ENCODE data around the gene RPA1. TPM values are rescaled to one million over a fixed set of nuclear protein-coding genes. Genes with fewer than 3 reads are reported as not detected.
"Not testable (repeated sequence)": the region's sequence is repeated elsewhere in the genome, so short reads cannot be mapped to it uniquely, and the experiment has no call there.

The RPA1 gene
- total RNA-seq, 4 donors from 2014 or later: 22.9 to 30.8 (median 29.2) TPM

DNA sequence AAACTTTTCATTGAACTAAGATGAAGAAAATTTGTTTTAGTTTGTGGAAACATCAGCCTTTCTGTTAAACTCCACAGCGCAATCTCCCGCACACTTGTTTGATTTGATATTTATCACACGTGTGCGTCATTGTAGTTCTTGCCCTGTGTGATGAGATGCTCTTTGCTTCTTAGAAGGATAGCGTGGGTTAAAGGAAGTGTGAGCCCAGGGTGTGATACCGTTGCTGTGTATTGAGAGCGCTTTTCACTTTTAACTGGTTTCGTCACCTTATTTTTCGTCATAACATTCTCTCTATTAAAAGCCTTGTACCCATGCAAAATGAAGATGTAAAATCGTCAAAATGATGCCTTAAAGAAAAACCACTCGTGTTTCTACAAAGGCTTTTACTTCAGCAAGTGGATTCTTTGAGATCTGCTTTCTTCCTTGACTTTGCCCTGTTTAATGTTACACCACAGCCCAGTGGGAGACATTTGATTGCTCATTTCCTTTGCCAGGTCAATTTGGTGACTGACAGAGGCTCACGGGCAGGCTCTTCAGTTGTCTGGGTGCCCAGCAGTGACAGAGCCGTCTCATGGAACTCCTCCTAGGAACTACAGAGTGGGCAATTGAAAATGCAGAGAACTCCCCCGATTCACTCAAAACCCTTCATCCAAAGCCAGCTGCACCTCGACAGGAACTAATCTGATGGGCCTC lies 61.1 kb downstream of the RPA1 start:
- Histone ChIP-seq H3K36me3 (peaks cover 43 to 99% (median 95%) of the 10 kb centered on the region in 4 donors), H3K27me3 (no peaks in the 10 kb centered on the region), H3K4me1 (no peaks in the 10 kb centered on the region), H3K27ac (replicated peaks in 1 of 4) (no peak overlapping the region), H3K9me3 (no peaks in the 10 kb centered on the region), H3K4me3 (no peak overlapping the region)
- WGBS: 86% methylated on average over 15 of the region's 15 CpGs
- intact Hi-C loops (cut with DNase I): no loop called here
- TF ChIP-seq POLR2A (IDR thresholded peaks at IDR 0.05; ENCODE audit: low read depth) (no peak), POLR2AphosphoS5 (IDR thresholded peaks at IDR 0.05) (no peak)
- no peak for DNase-seq (ENCODE audit: extremely low spot score)

- 93% methylated on average over 7 of the region's 7 CpGs for WGBS
- no peaks in the 10 kb centered on the region for H3K4me1 ChIP-seq
- intact Hi-C loops (cut with DNase I): no loop called here
- H3K27ac ChIP-seq (replicated peaks in 1 of 4): no peak overlapping the region
- no peaks in the 10 kb centered on the region for H3K27me3 ChIP-seq
- TF ChIP-seq POLR2AphosphoS5 (IDR thresholded peaks at IDR 0.05) (no peak), POLR2A (IDR thresholded peaks at IDR 0.05; ENCODE audit: low read depth) (no peak), EP300 (IDR thresholded peaks at IDR 0.05) (no peak)
- TF ChIP-seq, protein P1, sequence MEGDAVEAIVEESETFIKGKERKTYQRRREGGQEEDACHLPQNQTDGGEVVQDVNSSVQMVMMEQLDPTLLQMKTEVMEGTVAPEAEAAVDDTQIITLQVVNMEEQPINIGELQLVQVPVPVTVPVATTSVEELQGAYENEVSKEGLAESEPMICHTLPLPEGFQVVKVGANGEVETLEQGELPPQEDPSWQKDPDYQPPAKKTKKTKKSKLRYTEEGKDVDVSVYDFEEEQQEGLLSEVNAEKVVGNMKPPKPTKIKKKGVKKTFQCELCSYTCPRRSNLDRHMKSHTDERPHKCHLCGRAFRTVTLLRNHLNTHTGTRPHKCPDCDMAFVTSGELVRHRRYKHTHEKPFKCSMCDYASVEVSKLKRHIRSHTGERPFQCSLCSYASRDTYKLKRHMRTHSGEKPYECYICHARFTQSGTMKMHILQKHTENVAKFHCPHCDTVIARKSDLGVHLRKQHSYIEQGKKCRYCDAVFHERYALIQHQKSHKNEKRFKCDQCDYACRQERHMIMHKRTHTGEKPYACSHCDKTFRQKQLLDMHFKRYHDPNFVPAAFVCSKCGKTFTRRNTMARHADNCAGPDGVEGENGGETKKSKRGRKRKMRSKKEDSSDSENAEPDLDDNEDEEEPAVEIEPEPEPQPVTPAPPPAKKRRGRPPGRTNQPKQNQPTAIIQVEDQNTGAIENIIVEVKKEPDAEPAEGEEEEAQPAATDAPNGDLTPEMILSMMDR (IDR thresholded peaks at IDR 0.05): no peak
- no peak overlapping the region for H3K4me3 ChIP-seq
- no peak for DNase-seq (ENCODE audit: extremely low spot score)
- no peaks in the 10 kb centered on the region for H3K9me3 ChIP-seq
- H3K36me3 ChIP-seq: peaks cover 30 to 95% (median 91%) of the 10 kb centered on the region in 4 donors
Observed at GRCh38 chr17:1894753-1895339, 65.0 kb downstream of the RPA1 start.

GRCh38 chr17:1895479-1895878 lies 65.7 kb downstream of the RPA1 start:
- H3K36me3 ChIP-seq: peaks cover 30 to 89% (median 84%) of the 10 kb centered on the region in 4 donors
- intact Hi-C loops (cut with DNase I); H3K4me3 ChIP-seq; DNase-seq (ENCODE audit: extremely low spot score); H3K4me1 ChIP-seq; H3K9me3 ChIP-seq; H3K27ac ChIP-seq (replicated peaks in 1 of 4); H3K27me3 ChIP-seq: not testable (repeated sequence)
- whole genome bisulfite sequencing: 95% methylated on average over 11 of the region's 11 CpGs

- peaks cover 30 to 79% (median 74%) of the 10 kb centered on the region in 4 donors for H3K36me3 ChIP-seq
- WGBS: 86% methylated on average over 25 of the region's 25 CpGs
- no peaks in the 10 kb centered on the region for H3K4me1 ChIP-seq
- no peak overlapping the region for H3K4me3 ChIP-seq
- DNase-seq (ENCODE audit: extremely low spot score): no peak
- no peak overlapping the region for H3K27ac ChIP-seq (replicated peaks in 1 of 4)
- no peaks in the 10 kb centered on the region for H3K9me3 ChIP-seq
- TF ChIP-seq POLR2A (IDR thresholded peaks at IDR 0.05; ENCODE audit: low read depth) (no peak), EP300 (IDR thresholded peaks at IDR 0.05) (no peak), POLR2AphosphoS5 (IDR thresholded peaks at IDR 0.05) (no peak)
- TF ChIP-seq, protein P1 (IDR thresholded peaks at IDR 0.05): no peak
- no peaks in the 10 kb centered on the region for H3K27me3 ChIP-seq
- intact Hi-C loops (cut with DNase I): no loop called here
Observed at GRCh38 chr17:1896243-1897104, 66.7 kb downstream of the RPA1 start.

DNA sequence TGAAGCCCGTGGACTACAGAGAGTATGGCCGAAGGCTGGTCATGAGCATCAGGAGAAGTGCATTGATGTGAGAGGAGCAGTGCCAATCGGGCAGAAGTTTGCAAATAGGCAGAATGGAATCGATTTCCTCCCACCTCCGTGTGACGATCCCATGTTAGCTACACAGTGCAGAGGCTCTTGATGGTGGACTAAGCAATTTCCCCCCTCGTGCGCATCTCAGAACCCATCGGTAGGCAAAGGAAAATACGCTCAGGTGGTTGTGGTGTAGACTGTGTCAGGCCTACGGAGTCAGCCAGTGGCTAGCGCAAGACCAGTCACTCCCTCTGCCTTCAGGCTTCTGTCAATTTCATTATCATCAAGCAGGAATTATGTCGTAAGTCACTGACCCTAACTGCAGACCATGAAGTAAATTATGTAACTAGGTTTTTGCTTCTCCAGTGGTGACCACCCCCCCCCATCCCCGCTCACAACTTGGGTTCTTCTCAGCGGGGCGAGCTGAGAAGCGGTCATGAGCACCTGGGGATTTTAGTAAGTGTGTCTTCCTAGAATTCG lies 67.4 kb downstream of the RPA1 start:
- H3K4me1 ChIP-seq: no peaks in the 10 kb centered on the region
- WGBS: 81% methylated on average over 12 of the region's 18 CpGs
- H3K27me3 ChIP-seq: no peaks in the 10 kb centered on the region
- intact Hi-C loops (cut with DNase I): no loop called here
- no peak overlapping the region for H3K27ac ChIP-seq (replicated peaks in 1 of 4)
- H3K4me3 ChIP-seq: no peak overlapping the region
- no peak for DNase-seq (ENCODE audit: extremely low spot score)
- no peak for TF ChIP-seq EP300 (IDR thresholded peaks at IDR 0.05)
- TF ChIP-seq, protein P1 (IDR thresholded peaks at IDR 0.05): no peak
- TF ChIP-seq POLR2A (IDR thresholded peaks at IDR 0.05; ENCODE audit: low read depth): no peak
- no peak for TF ChIP-seq POLR2AphosphoS5 (IDR thresholded peaks at IDR 0.05)
- peaks cover 25 to 72% (median 67%) of the 10 kb centered on the region in 4 donors for H3K36me3 ChIP-seq
- H3K9me3 ChIP-seq: no peaks in the 10 kb centered on the region
